ENCODE measurements around the gene CDC5L. TPM values are rescaled to one million over a fixed set of nuclear protein-coding genes. Genes with fewer than 3 reads are reported as not detected.

Gene CDC5L
- total RNA-seq, 2 donors from 2014 or later = 28.9 to 30.5 TPM

DNA sequence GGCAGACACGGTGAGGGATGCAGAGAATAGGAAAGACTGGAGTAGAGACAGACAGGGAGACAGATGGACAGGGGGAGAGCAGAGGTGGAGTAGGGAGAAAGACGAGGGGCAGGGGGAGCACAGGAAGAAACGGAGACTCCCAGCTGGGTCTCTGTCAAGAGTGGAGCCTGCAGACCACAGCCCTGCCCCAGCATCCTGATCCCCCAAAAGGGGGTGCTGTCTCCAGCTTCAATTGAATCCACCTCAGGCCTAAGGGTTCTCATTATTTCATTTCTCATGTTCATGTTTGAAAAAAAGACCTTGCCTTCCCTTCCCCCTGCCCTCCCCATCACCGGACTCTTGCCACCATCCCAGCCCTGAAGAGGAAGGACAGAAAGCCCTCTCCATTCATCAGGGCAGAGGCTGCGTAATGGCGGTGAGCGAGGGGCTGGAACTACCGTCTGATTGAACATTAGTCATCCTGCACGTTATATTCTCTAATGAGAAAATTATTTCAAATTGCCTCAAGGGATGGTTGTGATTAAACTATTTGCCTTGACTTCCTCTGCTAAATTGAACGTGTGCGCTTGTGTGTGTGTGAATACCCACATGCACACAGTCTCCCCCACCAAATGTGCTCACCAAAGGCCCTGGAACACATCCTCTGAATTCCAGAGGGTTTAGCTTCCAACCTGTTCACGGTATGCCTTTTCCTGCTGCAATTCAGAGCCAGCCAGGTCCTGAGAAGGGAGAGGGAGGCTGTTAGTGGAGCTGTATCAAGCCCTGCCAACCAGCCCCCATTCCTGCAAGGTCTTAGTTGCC is 98.3 kb downstream of the CDC5L start:
- DNase-seq = peak; percentile 68
- no peak overlapping the region for H3K4me3 ChIP-seq (ENCODE audit: low read length)
- no peak overlapping the region for H3K27ac ChIP-seq (ENCODE audit: low read depth, low read length)
- H3K9me3 ChIP-seq (ENCODE audit: control insufficient read depth, low read length) = no peaks in the 10 kb centered on the region
- no peaks in the 10 kb centered on the region for H3K4me1 ChIP-seq (ENCODE audit: control insufficient read depth, insufficient read depth, low read length)
- WGBS, 2 experiments (ENCODE audit: insufficient coverage in 1 of 2, insufficient read length in 1 of 2) = 81 to 82% methylated on average over 7 to 12 of the region's 12 CpGs
- TF ChIP-seq, protein P1, sequence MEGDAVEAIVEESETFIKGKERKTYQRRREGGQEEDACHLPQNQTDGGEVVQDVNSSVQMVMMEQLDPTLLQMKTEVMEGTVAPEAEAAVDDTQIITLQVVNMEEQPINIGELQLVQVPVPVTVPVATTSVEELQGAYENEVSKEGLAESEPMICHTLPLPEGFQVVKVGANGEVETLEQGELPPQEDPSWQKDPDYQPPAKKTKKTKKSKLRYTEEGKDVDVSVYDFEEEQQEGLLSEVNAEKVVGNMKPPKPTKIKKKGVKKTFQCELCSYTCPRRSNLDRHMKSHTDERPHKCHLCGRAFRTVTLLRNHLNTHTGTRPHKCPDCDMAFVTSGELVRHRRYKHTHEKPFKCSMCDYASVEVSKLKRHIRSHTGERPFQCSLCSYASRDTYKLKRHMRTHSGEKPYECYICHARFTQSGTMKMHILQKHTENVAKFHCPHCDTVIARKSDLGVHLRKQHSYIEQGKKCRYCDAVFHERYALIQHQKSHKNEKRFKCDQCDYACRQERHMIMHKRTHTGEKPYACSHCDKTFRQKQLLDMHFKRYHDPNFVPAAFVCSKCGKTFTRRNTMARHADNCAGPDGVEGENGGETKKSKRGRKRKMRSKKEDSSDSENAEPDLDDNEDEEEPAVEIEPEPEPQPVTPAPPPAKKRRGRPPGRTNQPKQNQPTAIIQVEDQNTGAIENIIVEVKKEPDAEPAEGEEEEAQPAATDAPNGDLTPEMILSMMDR (conservative IDR thresholded peaks at IDR 0.05) = peak; percentile 61
- peaks cover 2% of the 10 kb centered on the region for H3K27me3 Mint-ChIP-seq (ENCODE audit: insufficient read depth)
- H3K36me3 ChIP-seq (ENCODE audit: control insufficient read depth, insufficient read depth, low read length) = no peaks in the 10 kb centered on the region
- H3K27me3 ChIP-seq (ENCODE audit: control insufficient read depth, insufficient read depth, low read length, poor library complexity, severe bottlenecking) = no peaks in the 10 kb centered on the region
- H3K4me3 Mint-ChIP-seq = no peak overlapping the region
- H3K9me3 Mint-ChIP-seq = no peaks in the 10 kb centered on the region
- H3K9ac ChIP-seq (ENCODE audit: extremely low read depth, low read length, poor library complexity, severe bottlenecking) = no peak overlapping the region
- no peak overlapping the region for H3K27ac Mint-ChIP-seq
- H3K4me1 Mint-ChIP-seq = peaks cover 11% of the 10 kb centered on the region
- H3K36me3 Mint-ChIP-seq (ENCODE audit: low read depth) = no peaks in the 10 kb centered on the region

- TF ChIP-seq, protein P1 (conservative IDR thresholded peaks at IDR 0.05) = no peak
- Histone ChIP-seq H3K4me1 (ENCODE audit: control insufficient read depth, insufficient read depth, low read length) (no peaks in the 10 kb centered on the region), H3K9ac (ENCODE audit: extremely low read depth, low read length, poor library complexity, severe bottlenecking) (no peak overlapping the region), H3K9me3 (ENCODE audit: control insufficient read depth, low read length) (no peaks in the 10 kb centered on the region), H3K36me3 (ENCODE audit: control insufficient read depth, insufficient read depth, low read length) (no peaks in the 10 kb centered on the region), H3K4me3 (ENCODE audit: low read length) (no peak overlapping the region), H3K27ac (ENCODE audit: low read depth, low read length) (no peak overlapping the region), H3K27me3 (ENCODE audit: control insufficient read depth, insufficient read depth, low read length, poor library complexity, severe bottlenecking) (no peaks in the 10 kb centered on the region)
- Mint-ChIP-seq H3K27me3 (ENCODE audit: insufficient read depth) (peaks cover 2% of the 10 kb centered on the region), H3K9me3 (no peaks in the 10 kb centered on the region), H3K4me3 (no peak overlapping the region), H3K27ac (no peak overlapping the region), H3K4me1 (peaks cover 11% of the 10 kb centered on the region), H3K36me3 (ENCODE audit: low read depth) (no peaks in the 10 kb centered on the region)
- no peak for DNase-seq
- WGBS, 2 experiments (ENCODE audit: insufficient coverage in 1 of 2, insufficient read length in 1 of 2) = 89 to 100% methylated on average over 1 of the region's 1 CpG
Measured at GRCh38 chr6:44487002-44487401, 99.5 kb downstream of the CDC5L start.

GRCh38 chr6:44487586-44487985 is 100.1 kb downstream of the CDC5L start:
- H3K4me1 Mint-ChIP-seq = peaks cover 8% of the 10 kb centered on the region

More at GRCh38 chr6:44487586-44487985, 100.1 kb downstream of the CDC5L start:
- no peaks in the 10 kb centered on the region for H3K9me3 Mint-ChIP-seq
- Histone ChIP-seq H3K4me3 (ENCODE audit: low read length) (no peak overlapping the region), H3K27me3 (ENCODE audit: control insufficient read depth, insufficient read depth, low read length, poor library complexity, severe bottlenecking) (no peaks in the 10 kb centered on the region), H3K9ac (ENCODE audit: extremely low read depth, low read length, poor library complexity, severe bottlenecking) (no peak overlapping the region), H3K4me1 (ENCODE audit: control insufficient read depth, insufficient read depth, low read length) (no peaks in the 10 kb centered on the region), H3K9me3 (ENCODE audit: control insufficient read depth, low read length) (no peaks in the 10 kb centered on the region), H3K36me3 (ENCODE audit: control insufficient read depth, insufficient read depth, low read length) (no peaks in the 10 kb centered on the region), H3K27ac (ENCODE audit: low read depth, low read length) (no peak overlapping the region)
- H3K27ac Mint-ChIP-seq = no peak overlapping the region
- peaks cover 2% of the 10 kb centered on the region for H3K27me3 Mint-ChIP-seq (ENCODE audit: insufficient read depth)
- H3K4me3 Mint-ChIP-seq = no peak overlapping the region
- DNase-seq = no peak
- 93 to 100% methylated on average over 1 to 2 of the region's 2 CpGs for WGBS, 2 experiments (ENCODE audit: insufficient coverage in 1 of 2, insufficient read length in 1 of 2)
- TF ChIP-seq, protein P1 (conservative IDR thresholded peaks at IDR 0.05) = no peak
- H3K36me3 Mint-ChIP-seq (ENCODE audit: low read depth) = no peaks in the 10 kb centered on the region

Measured in endodermal cell (in vitro differentiated cells).